ENCODE results near the gene TOGARAM1.

TOGARAM1 gene

DNA sequence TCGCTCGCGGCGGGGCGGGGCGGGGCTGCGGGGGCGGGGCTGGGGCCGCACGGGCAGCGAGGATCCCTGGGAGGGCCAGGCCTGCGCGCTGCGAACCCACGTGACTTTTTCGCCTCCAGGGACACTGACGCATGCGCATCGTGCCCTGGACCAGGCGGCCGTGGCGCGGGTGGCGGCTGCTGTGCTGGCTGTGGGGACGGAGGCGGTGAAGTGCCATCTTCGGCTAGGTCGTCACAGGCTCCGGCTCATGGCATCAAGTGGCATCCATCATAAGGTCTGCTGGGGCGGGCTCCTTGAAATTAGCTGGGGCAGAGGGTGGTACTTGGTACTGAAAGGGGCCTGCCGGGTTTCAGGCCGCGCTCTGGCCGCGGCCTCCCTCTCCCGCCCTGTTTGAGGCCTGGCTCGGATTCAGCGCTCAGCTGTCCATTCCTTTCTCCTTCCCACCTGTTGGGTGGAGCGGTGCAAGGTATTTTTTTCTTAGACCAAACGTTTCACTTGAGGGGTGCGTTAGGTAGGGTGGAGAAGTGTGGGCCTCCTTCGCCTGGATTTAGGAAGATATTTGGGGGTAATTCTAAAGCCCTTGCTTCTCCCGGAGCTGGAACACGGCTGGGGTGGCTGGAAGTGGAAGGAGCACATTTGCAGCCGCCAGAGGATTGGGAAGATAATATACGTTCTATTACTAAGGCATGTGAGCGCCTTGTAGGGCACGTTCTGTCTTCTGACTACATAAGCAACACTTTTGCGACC, 122.2 kb downstream of the TOGARAM1 start, which contains the start of gene PRPF39:
TSS of gene PRPF39 (plus strand) at position 141 of the 747 bp plus-strand sequence. CDS start 11,124 bp downstream, outside the sequence.
- DNase-seq (ENCODE audit: low spot score), result peak; percentile 98
- TF ChIP-seq, protein P1, sequence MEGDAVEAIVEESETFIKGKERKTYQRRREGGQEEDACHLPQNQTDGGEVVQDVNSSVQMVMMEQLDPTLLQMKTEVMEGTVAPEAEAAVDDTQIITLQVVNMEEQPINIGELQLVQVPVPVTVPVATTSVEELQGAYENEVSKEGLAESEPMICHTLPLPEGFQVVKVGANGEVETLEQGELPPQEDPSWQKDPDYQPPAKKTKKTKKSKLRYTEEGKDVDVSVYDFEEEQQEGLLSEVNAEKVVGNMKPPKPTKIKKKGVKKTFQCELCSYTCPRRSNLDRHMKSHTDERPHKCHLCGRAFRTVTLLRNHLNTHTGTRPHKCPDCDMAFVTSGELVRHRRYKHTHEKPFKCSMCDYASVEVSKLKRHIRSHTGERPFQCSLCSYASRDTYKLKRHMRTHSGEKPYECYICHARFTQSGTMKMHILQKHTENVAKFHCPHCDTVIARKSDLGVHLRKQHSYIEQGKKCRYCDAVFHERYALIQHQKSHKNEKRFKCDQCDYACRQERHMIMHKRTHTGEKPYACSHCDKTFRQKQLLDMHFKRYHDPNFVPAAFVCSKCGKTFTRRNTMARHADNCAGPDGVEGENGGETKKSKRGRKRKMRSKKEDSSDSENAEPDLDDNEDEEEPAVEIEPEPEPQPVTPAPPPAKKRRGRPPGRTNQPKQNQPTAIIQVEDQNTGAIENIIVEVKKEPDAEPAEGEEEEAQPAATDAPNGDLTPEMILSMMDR (IDR thresholded peaks at IDR 0.05; ENCODE audit: extremely low read depth, missing control alignments), result no peak

DNA sequence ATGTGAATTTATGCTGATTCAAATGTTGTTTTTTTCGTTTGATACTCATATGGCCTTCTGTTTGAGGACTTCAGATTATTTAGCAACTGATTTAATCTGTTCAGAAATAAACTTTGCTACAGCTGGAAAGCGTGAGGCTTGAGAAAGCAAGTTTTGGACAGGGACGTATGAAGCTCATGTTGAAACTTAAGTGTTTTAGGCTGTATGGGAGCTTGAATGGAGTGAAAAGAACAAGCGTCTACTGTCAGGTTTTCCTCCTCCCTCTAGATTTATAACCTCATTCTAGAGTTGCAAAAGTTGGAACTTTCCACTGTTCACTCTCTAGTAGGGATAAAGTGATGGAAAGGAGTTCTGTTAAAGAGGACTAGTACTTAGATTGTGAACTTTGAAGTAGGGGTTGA, 123.0 kb downstream of the TOGARAM1 start:
- TF ChIP-seq, protein P1 (IDR thresholded peaks at IDR 0.05; ENCODE audit: extremely low read depth, missing control alignments), result no peak
- no peak for DNase-seq (ENCODE audit: low spot score)

DNA sequence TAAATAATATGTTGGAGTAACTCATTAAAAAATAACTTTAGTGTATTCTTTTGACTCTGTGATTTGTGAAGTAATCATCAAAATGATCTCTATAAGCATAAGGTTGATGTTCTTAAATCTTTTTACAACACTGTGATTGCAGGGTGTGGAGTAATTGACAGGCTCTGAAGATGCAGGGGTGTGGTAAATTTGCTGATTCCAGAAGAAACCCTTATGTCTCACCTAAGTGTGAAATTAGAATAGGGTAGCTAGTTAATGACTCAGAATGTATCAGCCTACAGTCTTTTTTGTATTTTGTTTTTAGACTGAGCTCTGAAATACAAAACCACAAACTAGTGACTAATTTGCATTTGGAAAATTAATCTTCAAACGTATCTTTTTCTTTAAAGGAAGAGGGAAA, 127.8 kb downstream of the TOGARAM1 start:
- DNase-seq (ENCODE audit: low spot score), result peak; percentile 38
- TF ChIP-seq, protein P1 (IDR thresholded peaks at IDR 0.05; ENCODE audit: extremely low read depth, missing control alignments), result no peak

DNA sequence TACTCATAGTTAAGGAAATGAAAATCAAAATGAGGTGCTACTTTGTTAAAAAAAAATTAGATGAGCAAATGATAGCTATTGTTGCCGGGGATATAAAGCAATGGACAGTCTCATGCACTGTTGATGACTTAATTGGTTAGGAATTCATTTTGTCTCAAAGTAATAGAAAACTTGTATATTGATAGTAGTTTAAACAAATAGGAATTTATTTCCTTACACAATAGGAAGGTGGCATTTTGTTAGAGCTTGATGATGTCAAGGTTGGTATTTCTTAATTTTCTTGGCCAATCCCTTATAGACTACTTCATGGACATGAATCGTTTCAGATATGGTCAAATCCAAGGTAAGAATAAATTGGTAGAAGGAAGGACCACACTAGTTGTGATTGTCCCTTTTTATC, 129.7 kb downstream of the TOGARAM1 start:
- DNase-seq (ENCODE audit: low spot score), result no peak
- TF ChIP-seq, protein P1 (IDR thresholded peaks at IDR 0.05; ENCODE audit: extremely low read depth, missing control alignments), result no peak

DNA sequence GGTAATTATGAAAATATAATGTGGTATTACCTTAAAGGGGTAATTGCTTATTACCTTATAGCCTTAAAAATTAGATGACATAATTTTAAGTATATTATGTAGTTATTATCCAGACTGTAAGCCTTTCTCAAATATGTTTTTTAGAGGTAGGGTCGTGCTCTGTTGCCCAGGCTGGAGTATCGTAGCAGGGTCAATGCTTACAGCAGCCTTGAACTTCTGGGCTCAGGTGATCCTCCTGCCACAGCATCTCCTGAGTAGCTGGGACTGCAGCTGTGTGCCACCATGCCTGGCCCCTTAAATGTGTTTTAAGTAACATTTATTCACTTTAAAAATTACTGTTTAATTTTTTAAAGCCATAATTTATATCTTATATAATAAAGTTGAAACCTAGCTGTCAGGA, 132.3 kb downstream of the TOGARAM1 start:
- TF ChIP-seq, protein P1 (IDR thresholded peaks at IDR 0.05; ENCODE audit: extremely low read depth, missing control alignments), result no peak
- no peak for DNase-seq (ENCODE audit: low spot score)

DNA sequence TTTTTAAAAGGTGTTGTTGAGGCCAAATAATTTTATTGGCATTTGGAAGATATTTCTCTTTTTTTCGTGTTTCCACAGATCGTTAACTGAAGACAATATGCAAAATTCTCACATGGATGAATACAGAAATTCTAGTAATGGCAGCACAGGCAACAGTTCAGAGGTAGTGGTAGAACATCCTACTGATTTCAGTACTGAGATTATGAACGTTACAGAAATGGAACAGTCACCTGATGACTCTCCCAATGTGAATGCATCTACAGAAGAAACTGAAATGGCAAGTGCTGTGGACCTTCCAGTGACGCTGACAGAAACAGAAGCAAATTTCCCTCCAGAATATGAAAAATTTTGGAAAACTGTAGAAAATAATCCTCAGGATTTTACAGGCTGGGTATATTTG, 133.2 kb downstream of the TOGARAM1 start:
- TF ChIP-seq, protein P1 (IDR thresholded peaks at IDR 0.05; ENCODE audit: extremely low read depth, missing control alignments), result no peak
- no peak for DNase-seq (ENCODE audit: low spot score)

DNA sequence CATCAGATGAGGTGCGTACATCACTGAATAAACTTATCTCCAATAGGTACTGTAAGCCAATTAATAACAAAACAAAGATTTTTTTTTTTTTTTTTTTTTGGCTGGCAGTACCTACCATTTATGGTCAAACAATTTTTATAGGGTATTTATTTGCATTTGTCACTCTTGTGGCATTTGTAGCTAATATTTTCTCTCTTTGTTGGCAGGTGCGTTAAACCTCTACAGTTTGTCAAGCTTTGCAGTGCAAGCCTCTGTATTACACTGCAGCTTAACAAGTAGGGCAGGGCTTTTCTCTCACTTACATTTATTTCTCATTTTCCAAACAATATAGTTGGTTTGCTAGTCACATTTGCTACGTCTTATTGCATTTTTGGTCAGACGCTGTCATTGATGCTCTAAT, 134.2 kb downstream of the TOGARAM1 start:
- TF ChIP-seq, protein P1 (IDR thresholded peaks at IDR 0.05; ENCODE audit: extremely low read depth, missing control alignments), result no peak
- DNase-seq (ENCODE audit: low spot score), result no peak
